HL-60/S4 (cell line): ENCODE data around the gene ELMOD3.
"Not testable (repeated sequence)": the region's sequence is repeated elsewhere in the genome, so short reads cannot be mapped to it uniquely, and the experiment has no call there.

Source experiments
- in situ Hi-C: fragments of 300-500 bp; cut with MboI; formaldehyde crosslinking; loops from 2 replicates; pipeline ENCODE4 v1.14.3; 2022; ENCODE audit warnings: low sequenced_read_pairs

Gene ELMOD3

GRCh38 chr2:85354286-85355072 is at the start of gene ELMOD3, which contains the start of gene RETSAT:
Gene ELMOD3 (plus strand): TSS chr2:85354769. CDS start chr2:85357199, 2,430 bp downstream.
Gene RETSAT (minus strand): TSS chr2:85354528. CDS start chr2:85354507, 21 bp downstream.
- in situ Hi-C loops = no loop called here

DNA sequence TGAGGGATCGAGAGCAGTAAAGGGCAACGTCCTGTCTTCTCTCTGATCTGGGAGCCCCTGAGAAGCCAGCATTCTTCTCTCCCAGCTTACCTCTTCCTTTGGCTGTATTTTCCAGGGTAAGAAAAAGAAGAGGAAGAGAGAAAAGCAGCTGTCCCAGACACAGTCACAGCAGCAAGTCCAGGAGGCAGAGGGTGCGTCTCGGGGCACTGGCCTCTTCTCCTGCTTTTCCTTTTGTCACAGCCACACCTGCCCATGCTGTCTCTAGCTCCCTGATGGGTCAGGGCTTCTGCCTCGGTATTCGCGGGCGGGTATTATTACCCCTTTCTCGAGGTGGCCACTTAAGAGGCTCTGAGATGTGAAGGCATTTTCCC is 47.1 kb upstream of the ELMOD3 start:
- in situ Hi-C loops = loop anchor here (10.0 kb wide), 1 partner anchor 383 kb away; no protein-coding TSS in a partner anchor

- in situ Hi-C loops = loop anchor here (10.0 kb wide), 1 partner anchor 383 kb away; no protein-coding TSS in a partner anchor
These were observed 46.4 kb upstream of the ELMOD3 start for GRCh38 chr2:85308201-85308600.

DNA sequence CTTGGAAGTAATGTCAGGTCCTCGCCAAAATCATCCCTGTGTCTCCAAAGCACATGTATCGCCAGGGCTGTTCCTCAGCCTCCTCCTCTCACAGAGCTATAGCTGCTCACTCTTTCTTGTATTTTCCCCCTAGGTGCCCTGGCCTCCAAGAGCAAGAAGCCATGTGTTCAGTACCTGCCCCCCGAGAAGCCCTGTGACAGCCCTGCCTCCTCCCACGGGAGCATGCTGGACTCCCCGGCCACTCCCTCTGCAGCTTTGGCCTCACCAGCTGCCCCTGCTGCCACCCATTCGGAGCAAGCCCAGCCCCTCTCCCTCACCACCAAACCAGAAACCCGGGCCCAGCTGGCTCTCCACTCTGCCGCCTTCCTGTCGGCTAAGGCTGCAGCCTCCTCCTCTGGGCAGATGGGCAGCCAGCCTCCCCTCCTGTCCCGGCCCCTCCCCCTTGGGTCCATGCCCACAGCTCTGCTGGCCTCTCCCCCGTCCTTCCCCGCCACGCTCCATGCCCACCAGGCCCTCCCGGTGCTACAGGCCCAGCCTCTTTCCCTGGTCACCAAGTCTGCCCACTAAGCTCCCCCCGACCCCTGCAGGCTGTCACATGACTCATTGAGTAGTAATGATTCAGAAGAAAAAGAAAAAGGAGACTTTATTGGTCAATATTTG is 45.5 kb upstream of the ELMOD3 start:
- in situ Hi-C loops = loop anchor here (10.0 kb wide), 1 partner anchor 384 kb away; no protein-coding TSS in a partner anchor

DNA sequence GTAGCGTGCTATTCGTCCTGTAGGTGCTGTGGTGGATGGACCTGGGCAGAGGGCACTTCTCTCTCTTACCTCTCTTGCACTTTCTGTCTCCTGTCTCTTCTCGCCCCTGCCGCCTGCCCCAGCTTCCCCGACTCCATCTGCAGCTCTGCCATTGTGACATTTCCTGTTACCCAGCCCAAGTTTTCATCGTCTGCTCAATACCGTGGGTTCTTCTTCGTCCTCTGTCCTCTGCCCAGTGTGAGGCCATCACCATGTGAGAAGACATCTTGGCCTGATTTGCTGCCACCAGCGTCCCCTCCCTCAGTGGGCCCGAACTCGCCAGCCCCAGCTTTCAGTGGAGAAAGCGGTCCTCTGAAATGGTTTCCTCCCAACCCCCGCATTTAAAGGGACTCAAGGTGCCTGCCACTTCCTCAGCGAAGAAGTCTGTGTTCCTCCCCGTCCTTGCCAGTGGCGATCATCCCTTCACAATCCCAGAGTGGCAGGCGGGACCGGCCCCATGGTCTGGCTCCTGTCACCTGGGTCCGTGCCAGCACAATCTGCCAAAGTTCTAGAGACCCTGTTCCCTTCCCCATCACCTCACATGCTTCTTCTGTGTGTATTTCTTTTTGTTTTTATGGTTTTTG is 44.8 kb upstream of the ELMOD3 start:
- in situ Hi-C loops = loop anchor here (10.0 kb wide), 1 partner anchor 385 kb away; no protein-coding TSS in a partner anchor

GRCh38 chr2:85310330-85310729 is 44.2 kb upstream of the ELMOD3 start:
- in situ Hi-C loops = no loop called here

DNA sequence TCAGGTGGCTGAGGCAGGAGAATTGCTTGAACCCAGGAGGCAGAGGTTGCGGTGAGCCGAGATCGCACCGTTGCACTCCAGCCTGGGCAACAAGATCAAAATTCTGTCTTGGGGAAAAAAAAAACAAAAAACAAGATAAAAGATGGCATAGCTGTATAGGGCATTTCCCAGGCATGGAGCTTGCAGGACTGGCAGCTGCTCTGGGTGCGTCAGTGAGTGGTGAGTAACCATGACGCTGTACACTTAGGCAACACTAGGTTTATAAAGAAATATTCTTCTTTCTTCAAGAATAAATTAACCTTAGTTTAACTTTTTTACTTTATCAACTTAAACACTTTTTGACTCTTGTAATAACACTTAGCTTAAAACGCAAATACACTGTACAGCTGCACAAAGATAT is 42.2 kb upstream of the ELMOD3 start:
- in situ Hi-C loops = no loop called here

DNA sequence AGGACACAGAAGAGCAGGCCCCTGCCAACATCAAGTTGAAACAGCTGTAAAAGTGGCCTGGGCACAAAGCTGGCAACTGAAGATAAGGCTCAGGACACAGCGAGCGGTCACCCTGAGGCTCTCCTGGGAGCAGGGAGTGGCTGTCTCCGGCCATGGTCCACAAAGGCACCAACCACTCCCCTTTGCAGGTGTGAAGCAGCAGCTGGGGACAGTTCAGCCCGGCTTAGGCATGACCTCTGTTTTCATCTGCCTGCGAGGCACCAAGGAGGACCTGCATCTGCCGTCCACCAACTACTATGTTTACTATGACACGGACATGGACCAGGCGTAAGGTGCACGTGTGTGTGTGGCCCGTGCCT is 39.7 kb upstream of the ELMOD3 start:
- in situ Hi-C loops = no loop called here

GRCh38 chr2:85315921-85316320 is 38.6 kb upstream of the ELMOD3 start:
- in situ Hi-C loops = not testable (repeated sequence)

- in situ Hi-C loops = no loop called here
These were observed 36.1 kb upstream of the ELMOD3 start for GRCh38 chr2:85318222-85319074.

- in situ Hi-C loops = no loop called here
These were observed 34.8 kb upstream of the ELMOD3 start for GRCh38 chr2:85319796-85320195.

- in situ Hi-C loops = no loop called here
These were observed 31.1 kb upstream of the ELMOD3 start for GRCh38 chr2:85323351-85323987.

DNA sequence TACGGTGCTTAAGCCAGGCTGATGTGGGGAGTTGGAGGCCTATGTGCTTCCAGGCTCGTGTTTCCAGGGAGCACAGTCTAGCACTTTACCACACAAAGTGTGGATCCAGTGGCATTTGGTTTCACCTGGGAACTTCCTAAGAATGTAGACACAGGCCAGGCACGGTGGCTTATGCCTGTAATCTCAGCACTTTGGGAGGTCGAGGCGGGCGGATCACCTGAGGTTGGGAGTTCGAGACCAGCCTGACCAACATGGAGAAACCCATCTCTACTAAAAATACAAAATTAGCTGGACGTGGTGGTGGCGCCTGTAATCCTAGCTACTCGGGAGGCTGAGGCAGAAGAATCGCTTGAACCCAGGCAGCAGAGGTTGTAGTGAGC is 30.6 kb upstream of the ELMOD3 start:
- in situ Hi-C loops = not testable (repeated sequence)

DNA sequence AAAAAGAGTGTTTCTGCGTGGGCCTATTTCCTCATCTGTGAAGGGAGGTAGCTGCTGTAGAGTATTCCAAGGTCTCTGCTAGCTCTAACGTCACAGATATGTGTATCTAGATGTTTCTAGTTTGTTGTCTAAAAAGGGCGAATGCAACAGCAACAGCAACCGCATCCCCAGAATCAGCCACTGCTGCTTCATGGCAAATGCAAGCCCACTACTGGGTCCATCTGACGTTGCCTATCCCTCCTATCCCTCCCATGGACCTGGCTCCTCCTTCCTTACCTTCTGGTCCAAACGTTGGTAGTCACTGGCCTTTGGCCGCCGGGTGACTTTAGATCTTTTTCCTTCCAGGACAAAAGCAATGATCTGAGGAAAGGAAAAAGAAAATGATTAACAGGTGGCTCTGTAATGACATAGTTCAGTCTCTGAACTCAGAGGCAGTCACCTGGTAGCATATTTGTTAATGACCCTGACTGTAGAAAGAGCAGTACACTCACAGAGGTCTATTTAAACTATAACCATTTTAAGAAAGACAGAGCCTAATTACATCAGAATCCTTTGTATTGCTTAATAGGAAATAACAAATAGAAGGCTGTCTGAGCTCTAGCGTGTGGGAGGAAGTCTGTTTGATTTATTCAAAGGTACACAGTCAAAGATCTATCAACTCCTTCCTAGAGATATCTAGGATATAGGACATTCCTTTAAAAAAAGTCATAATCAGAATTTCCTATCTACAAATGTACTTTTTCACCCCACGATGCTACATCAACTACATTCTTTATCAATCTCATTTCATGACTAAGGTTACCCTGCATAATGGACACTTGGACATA is 29.7 kb upstream of the ELMOD3 start:
- in situ Hi-C loops = no loop called here

- in situ Hi-C loops = no loop called here
These were observed 29.1 kb upstream of the ELMOD3 start for GRCh38 chr2:85325466-85325811.

GRCh38 chr2:85326406-85327159 is 28.0 kb upstream of the ELMOD3 start:
- in situ Hi-C loops = no loop called here

DNA sequence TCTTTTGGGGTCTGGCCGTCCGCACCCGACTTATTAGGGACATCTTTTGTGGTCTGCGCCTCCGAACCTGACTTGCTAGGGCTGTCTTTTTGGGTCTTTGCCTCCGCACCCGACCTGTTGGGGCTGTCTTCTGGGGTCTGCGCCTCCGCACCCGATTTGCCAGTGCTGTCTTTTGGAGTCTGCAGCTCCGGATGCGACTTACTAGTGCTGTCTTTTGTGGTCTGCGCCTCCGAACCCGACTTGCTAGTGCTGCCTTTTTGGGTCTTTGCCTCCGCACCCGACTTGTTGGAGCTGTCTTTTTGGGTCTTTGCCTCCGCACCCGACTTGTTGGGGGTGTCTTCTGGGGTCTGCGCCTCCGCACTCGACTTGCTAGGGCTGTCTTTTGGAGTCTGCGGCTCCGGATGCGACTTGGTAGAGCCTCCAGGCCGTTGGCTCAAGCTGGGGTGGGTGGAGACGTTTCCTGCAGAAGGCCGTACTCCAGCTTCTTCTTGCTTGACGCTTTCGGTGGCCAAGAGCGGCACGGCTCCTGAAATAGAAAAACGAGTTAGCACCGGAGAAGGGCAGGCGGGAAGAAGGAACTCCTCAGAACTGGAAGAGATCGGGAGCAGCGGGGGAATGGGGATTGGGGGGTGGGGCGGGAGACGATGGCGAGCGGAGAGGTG is 27.3 kb upstream of the ELMOD3 start:
- in situ Hi-C loops = no loop called here
